Measurements from ENCODE around the gene MAN1B1.

- no peak for TF ChIP-seq POLR2AphosphoS5 (IDR thresholded peaks at IDR 0.05; ENCODE audit: low read depth)
- TF ChIP-seq CTCF (IDR thresholded peaks at IDR 0.05; ENCODE audit: insufficient read depth, low read length), result no peak
Observed at GRCh38 chr9:137071282-137071681, 15.5 kb upstream of the MAN1B1 start.
